Measurements from ENCODE around the gene CYSRT1.

Gene CYSRT1

DNA sequence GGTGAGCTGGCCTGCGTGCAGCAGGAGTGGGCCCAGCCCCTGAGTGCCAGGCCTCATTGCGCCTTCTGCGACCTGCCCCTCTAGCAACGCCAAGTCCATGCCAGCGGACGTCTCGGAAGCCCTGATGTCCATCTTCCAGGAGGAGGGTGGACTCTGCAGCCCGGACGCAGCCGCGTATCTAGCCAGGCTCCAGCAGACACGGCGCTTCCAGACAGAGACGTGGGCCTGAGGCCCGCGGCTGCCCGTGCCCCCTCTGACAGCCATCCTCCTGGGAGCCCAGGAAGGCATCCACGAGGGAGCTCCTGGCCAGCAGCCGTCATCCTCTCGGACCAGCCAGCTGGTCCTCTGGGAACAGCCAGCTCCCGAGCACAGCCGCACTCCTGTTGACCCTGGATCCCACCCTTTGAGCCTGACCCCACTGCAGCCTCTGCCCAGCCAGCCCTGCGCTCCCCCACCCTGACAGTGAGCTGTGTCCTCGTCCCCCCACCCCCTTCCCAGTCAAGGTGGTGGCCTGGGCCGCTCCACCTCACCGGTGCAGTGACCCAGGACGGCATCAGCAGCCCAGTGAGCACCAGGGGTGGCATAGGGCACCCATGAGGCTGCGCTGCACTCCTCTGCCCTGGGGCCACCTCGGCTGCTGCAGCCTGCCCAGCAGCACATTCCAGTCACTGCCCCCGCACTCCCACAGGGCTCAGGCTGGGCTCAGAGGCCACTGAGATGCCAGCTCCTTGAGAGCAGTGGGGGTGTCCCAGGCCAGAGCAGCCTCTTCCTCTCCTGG lies 8.6 kb upstream of the CYSRT1 start:
- Histone ChIP-seq H3K4me3 (ENCODE audit: control insufficient read depth in 1 of 7, extremely low read depth in 1 of 7, insufficient read depth in 4 of 7, low read depth in 2 of 7, low read length in 6 of 7) (no peak overlapping the region), H3K27me3 (replicated peaks in 2 of 5; ENCODE audit: control insufficient read depth in 4 of 5, insufficient read depth in 5 of 5, low read length in 4 of 5) (no peaks in the 10 kb centered on the region), H3K4me1 (ENCODE audit: control extremely low read depth in 1 of 4, control insufficient read depth in 4 of 4, insufficient read depth in 4 of 4, low read length in 3 of 4) (peaks cover 0 to 2% (median under 1%) of the 10 kb centered on the region in 4 experiments), H3K9me3 (ENCODE audit: control extremely low read depth in 1 of 5, control insufficient read depth in 4 of 5, insufficient read depth in 2 of 5, low read depth in 1 of 5, low read length in 4 of 5) (no peaks in the 10 kb centered on the region), H3K27ac (ENCODE audit: insufficient read depth in 1 of 2, low read depth in 1 of 2, low read length in 2 of 2, poor library complexity in 1 of 2, severe bottlenecking in 2 of 2) (no peak overlapping the region), H3K36me3 (ENCODE audit: control insufficient read depth in 4 of 4, insufficient read depth in 4 of 4, low read length in 3 of 4) (peaks cover 0 to 51% (median 17%) of the 10 kb centered on the region in 4 experiments)
- ChIA-PET CTCF (interaction anchor here (1.0 to 1.6 kb wide), 4 partner anchors 10 to 45 kb away, joined by 3 to 5 read pairs (median 4); no protein-coding TSS in a partner anchor), POLR2A (no interaction called here)
- WGBS (ENCODE audit: insufficient coverage) = 96% methylated on average over 27 of the region's 30 CpGs
- DNase-seq = no peak

GRCh38 chr9:137217276-137218211 lies 7.4 kb upstream of the CYSRT1 start:
- peaks cover 0 to 9% (median 8%) of the 10 kb centered on the region in 4 experiments for H3K4me1 ChIP-seq (ENCODE audit: control extremely low read depth in 1 of 4, control insufficient read depth in 4 of 4, insufficient read depth in 4 of 4, low read length in 3 of 4)
- peak overlapping the region in 1 of 2 experiments; percentile 67 for H3K27ac ChIP-seq (ENCODE audit: insufficient read depth in 1 of 2, low read depth in 1 of 2, low read length in 2 of 2, poor library complexity in 1 of 2, severe bottlenecking in 2 of 2)
- DNase-seq = no peak
- WGBS (ENCODE audit: insufficient coverage) = 78% methylated on average over 29 of the region's 36 CpGs
- H3K36me3 ChIP-seq (ENCODE audit: control insufficient read depth in 4 of 4, insufficient read depth in 4 of 4, low read length in 3 of 4) = peaks cover 0 to 50% (median 17%) of the 10 kb centered on the region in 4 experiments
- H3K27me3 ChIP-seq (replicated peaks in 2 of 5; ENCODE audit: control insufficient read depth in 4 of 5, insufficient read depth in 5 of 5, low read length in 4 of 5) = no peaks in the 10 kb centered on the region
- ChIA-PET POLR2A (no interaction called here), CTCF (interaction anchor here (0.9 to 1.6 kb wide), 3 partner anchors 11 to 29 kb away, joined by 3 to 4 read pairs (median 4); no protein-coding TSS in a partner anchor)
- H3K9me3 ChIP-seq (ENCODE audit: control extremely low read depth in 1 of 5, control insufficient read depth in 4 of 5, insufficient read depth in 2 of 5, low read depth in 1 of 5, low read length in 4 of 5) = no peaks in the 10 kb centered on the region
- peak overlapping the region in 1 of 7 experiments; percentile 5 for H3K4me3 ChIP-seq (ENCODE audit: control insufficient read depth in 1 of 7, extremely low read depth in 1 of 7, insufficient read depth in 4 of 7, low read depth in 2 of 7, low read length in 6 of 7)

DNA sequence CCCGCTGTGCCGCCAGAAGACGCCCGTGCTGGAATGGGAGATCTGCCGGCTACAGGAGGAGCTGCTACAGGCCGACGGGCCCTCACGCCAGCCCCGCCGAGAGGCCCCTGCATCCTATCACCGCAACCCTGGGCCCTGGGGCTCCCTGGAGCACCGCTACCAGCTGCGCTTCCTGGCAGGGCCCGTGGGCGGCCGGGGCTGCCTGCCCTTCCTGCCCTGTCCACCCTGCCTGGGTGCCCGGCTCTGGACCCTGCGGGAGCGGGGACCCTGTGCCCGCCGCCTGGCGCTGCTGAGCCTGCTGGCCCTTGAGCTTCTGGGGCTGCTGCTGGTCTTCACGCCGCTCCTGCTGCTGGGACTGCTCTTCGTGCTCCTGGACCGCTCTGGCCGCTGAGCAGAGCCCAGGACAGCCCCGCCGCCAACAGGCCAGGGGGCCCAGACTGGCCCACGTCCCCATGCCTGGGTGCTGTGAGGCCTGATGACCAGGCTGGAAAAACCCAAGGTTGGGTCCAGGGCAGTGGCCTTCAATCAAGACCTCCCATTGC lies 6.7 kb upstream of the CYSRT1 start:
- POLR2A ChIA-PET = no interaction called here
- Histone ChIP-seq H3K4me1 (ENCODE audit: control extremely low read depth in 1 of 4, control insufficient read depth in 4 of 4, insufficient read depth in 4 of 4, low read length in 3 of 4) (peaks cover 0 to 16% (median 15%) of the 10 kb centered on the region in 4 experiments), H3K4me3 (ENCODE audit: control insufficient read depth in 1 of 7, extremely low read depth in 1 of 7, insufficient read depth in 4 of 7, low read depth in 2 of 7, low read length in 6 of 7) (no peak overlapping the region), H3K27ac (ENCODE audit: insufficient read depth in 1 of 2, low read depth in 1 of 2, low read length in 2 of 2, poor library complexity in 1 of 2, severe bottlenecking in 2 of 2) (peak overlapping the region in 1 of 2 experiments; percentile 67), H3K36me3 (ENCODE audit: control insufficient read depth in 4 of 4, insufficient read depth in 4 of 4, low read length in 3 of 4) (peaks cover 0 to 44% (median 17%) of the 10 kb centered on the region in 4 experiments), H3K27me3 (replicated peaks in 2 of 5; ENCODE audit: control insufficient read depth in 4 of 5, insufficient read depth in 5 of 5, low read length in 4 of 5) (no peaks in the 10 kb centered on the region), H3K9me3 (ENCODE audit: control extremely low read depth in 1 of 5, control insufficient read depth in 4 of 5, insufficient read depth in 2 of 5, low read depth in 1 of 5, low read length in 4 of 5) (no peaks in the 10 kb centered on the region)
- no peak for DNase-seq
- CTCF ChIA-PET = interaction anchor here (0.9 kb wide), 1 partner anchor 14 kb away, joined by 3 read pairs; no protein-coding TSS in a partner anchor
- 95% methylated on average over 30 of the region's 30 CpGs for WGBS (ENCODE audit: insufficient coverage)

DNA sequence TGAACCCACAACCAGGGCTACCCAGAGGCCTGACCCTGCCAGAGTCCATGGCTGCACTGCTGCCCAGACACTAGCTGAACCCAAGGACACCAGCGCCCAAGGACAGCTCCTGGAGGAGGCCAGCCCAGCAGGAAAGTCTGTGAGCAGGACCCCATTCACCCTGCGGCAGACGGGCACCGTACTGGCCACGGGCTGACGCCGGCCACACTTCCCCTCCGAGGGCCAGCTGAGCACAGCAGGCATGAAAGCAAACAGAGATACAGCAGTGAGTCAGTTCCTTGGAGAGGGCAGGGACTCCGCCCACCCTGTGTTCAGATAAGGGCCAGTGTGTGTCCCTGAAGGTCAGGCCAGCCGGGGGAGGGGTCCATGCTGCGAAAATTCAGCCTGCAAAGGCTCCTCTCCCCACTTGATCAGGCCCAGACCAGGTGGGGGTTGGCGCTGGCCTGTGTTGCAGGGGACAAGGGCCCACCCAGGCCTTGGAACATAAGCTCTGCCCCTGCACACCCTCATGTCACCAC lies 6.2 kb upstream of the CYSRT1 start:
- Histone ChIP-seq H3K4me3 (ENCODE audit: control insufficient read depth in 1 of 7, extremely low read depth in 1 of 7, insufficient read depth in 4 of 7, low read depth in 2 of 7, low read length in 6 of 7) (no peak overlapping the region), H3K4me1 (ENCODE audit: control extremely low read depth in 1 of 4, control insufficient read depth in 4 of 4, insufficient read depth in 4 of 4, low read length in 3 of 4) (peaks cover 0 to 17% (median 15%) of the 10 kb centered on the region in 4 experiments), H3K36me3 (ENCODE audit: control insufficient read depth in 4 of 4, insufficient read depth in 4 of 4, low read length in 3 of 4) (peaks cover 0 to 39% (median 17%) of the 10 kb centered on the region in 4 experiments), H3K27ac (ENCODE audit: insufficient read depth in 1 of 2, low read depth in 1 of 2, low read length in 2 of 2, poor library complexity in 1 of 2, severe bottlenecking in 2 of 2) (peak overlapping the region in 1 of 2 experiments; percentile 67), H3K9me3 (ENCODE audit: control extremely low read depth in 1 of 5, control insufficient read depth in 4 of 5, insufficient read depth in 2 of 5, low read depth in 1 of 5, low read length in 4 of 5) (no peaks in the 10 kb centered on the region), H3K27me3 (replicated peaks in 2 of 5; ENCODE audit: control insufficient read depth in 4 of 5, insufficient read depth in 5 of 5, low read length in 4 of 5) (no peaks in the 10 kb centered on the region)
- WGBS (ENCODE audit: insufficient coverage) = 92% methylated on average over 11 of the region's 12 CpGs
- DNase-seq = no peak
- ChIA-PET CTCF (interaction anchor here (0.7 to 1.5 kb wide), 3 partner anchors 12 to 43 kb away, joined by 3 to 5 read pairs (median 5); no protein-coding TSS in a partner anchor), POLR2A (no interaction called here)

- WGBS (ENCODE audit: insufficient coverage) = 96% methylated on average over 9 of the region's 10 CpGs
- POLR2A ChIA-PET = no interaction called here
- Histone ChIP-seq H3K27me3 (replicated peaks in 2 of 5; ENCODE audit: control insufficient read depth in 4 of 5, insufficient read depth in 5 of 5, low read length in 4 of 5) (no peaks in the 10 kb centered on the region), H3K4me1 (ENCODE audit: control extremely low read depth in 1 of 4, control insufficient read depth in 4 of 4, insufficient read depth in 4 of 4, low read length in 3 of 4) (peaks cover 2 to 25% (median 22%) of the 10 kb centered on the region in 4 experiments), H3K27ac (ENCODE audit: insufficient read depth in 1 of 2, low read depth in 1 of 2, low read length in 2 of 2, poor library complexity in 1 of 2, severe bottlenecking in 2 of 2) (no peak overlapping the region), H3K9me3 (ENCODE audit: control extremely low read depth in 1 of 5, control insufficient read depth in 4 of 5, insufficient read depth in 2 of 5, low read depth in 1 of 5, low read length in 4 of 5) (no peaks in the 10 kb centered on the region), H3K36me3 (ENCODE audit: control insufficient read depth in 4 of 4, insufficient read depth in 4 of 4, low read length in 3 of 4) (peaks cover 0 to 29% (median 14%) of the 10 kb centered on the region in 4 experiments), H3K4me3 (ENCODE audit: control insufficient read depth in 1 of 7, extremely low read depth in 1 of 7, insufficient read depth in 4 of 7, low read depth in 2 of 7, low read length in 6 of 7) (no peak overlapping the region)
- CTCF ChIA-PET = interaction anchor here (0.7 to 1.5 kb wide), 3 partner anchors 13 to 44 kb away, joined by 3 to 5 read pairs (median 5); no protein-coding TSS in a partner anchor
- DNase-seq = no peak
Observed at GRCh38 chr9:137219757-137220316, 5.1 kb upstream of the CYSRT1 start.

DNA sequence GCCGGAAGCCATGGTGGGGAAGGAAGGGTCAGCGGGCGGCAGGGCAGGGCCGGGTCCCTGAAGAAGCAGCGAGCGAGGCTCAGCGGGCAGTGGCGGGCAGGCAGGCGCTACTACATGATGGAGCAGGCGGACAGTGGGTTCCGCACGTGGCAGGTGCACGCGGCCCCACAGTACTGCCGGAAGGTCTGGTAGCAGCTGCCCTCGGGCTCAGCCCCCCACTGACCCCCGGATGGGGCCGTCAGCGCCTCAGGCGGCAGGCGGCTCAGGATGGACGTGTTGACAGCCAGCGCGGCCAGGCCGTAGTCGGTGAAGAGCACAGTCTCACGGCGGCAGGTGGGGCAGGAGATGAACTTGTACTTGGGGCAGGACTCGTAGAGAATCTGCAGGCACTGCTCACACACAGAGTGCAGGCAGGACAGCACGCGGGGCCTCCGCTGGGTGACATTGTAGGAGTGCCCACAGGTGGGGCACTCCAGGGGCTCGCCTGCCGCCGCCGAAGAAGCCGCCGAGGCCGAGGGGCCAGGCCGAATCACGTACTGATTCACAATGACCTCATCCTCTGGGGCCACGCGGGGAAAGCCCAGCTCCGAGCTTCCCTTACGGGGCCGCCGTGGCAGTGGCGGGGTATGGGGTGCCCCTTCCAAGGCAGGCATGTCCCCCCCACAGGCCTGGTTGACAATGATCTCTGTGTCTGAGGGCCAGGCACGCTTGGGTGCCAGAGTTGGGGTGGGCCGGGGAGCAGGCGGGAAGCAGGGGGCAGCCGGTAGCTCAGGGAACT lies 4.5 kb upstream of the CYSRT1 start:
- Histone ChIP-seq H3K36me3 (ENCODE audit: control insufficient read depth in 4 of 4, insufficient read depth in 4 of 4, low read length in 3 of 4) (peaks cover 0 to 22% (median 9%) of the 10 kb centered on the region in 4 experiments), H3K27me3 (replicated peaks in 2 of 5; ENCODE audit: control insufficient read depth in 4 of 5, insufficient read depth in 5 of 5, low read length in 4 of 5) (no peaks in the 10 kb centered on the region), H3K4me3 (ENCODE audit: control insufficient read depth in 1 of 7, extremely low read depth in 1 of 7, insufficient read depth in 4 of 7, low read depth in 2 of 7, low read length in 6 of 7) (no peak overlapping the region), H3K27ac (ENCODE audit: insufficient read depth in 1 of 2, low read depth in 1 of 2, low read length in 2 of 2, poor library complexity in 1 of 2, severe bottlenecking in 2 of 2) (no peak overlapping the region), H3K4me1 (ENCODE audit: control extremely low read depth in 1 of 4, control insufficient read depth in 4 of 4, insufficient read depth in 4 of 4, low read length in 3 of 4) (peaks cover 2 to 30% (median 26%) of the 10 kb centered on the region in 4 experiments), H3K9me3 (ENCODE audit: control extremely low read depth in 1 of 5, control insufficient read depth in 4 of 5, insufficient read depth in 2 of 5, low read depth in 1 of 5, low read length in 4 of 5) (no peaks in the 10 kb centered on the region)
- ChIA-PET CTCF (interaction anchor here (1.2 to 1.5 kb wide), 3 partner anchors 10 to 44 kb away, joined by 4 to 5 read pairs (median 5); no protein-coding TSS in a partner anchor), POLR2A (no interaction called here)
- DNase-seq = peak in 1 of 3 donors; percentile 11
- 96% methylated on average over 42 of the region's 52 CpGs for WGBS (ENCODE audit: insufficient coverage)

Data from common myeloid progenitor, CD34-positive (primary cell).